DOHH2 (cell line): ENCODE data around the gene IL17RA.

Source experiments
- H3F3A ChIP-seq: fragments of 200-600 bp; sonication (generic), shearing (Covaris generic); 2 replicates; pipeline ENCODE4 v1.6.0; 2016; ENCODE audit warnings: antibody characterized with exemption, mild to moderate bottlenecking; ENCODE audit not compliant: control insufficient read depth, insufficient read depth
- H3K27ac ChIP-seq: fragments of 200-600 bp; sonication (generic); 2 replicates; pipeline ENCODE4 v1.5.1; 2014; ENCODE audit warnings: low read depth, mild to moderate bottlenecking, low read length, moderate library complexity
- H3K27me3 ChIP-seq: fragments of 200-600 bp; sonication (generic); 2 replicates; pipeline ENCODE4 v1.6.1; 2014; ENCODE audit warnings: mild to moderate bottlenecking, low read length, mixed read lengths; ENCODE audit not compliant: control insufficient read depth
- H3K36me3 ChIP-seq: fragments of 200-600 bp; sonication (generic); 2 replicates; pipeline ENCODE4 v1.6.1; 2014; ENCODE audit warnings: mild to moderate bottlenecking, low read length, moderate library complexity, mixed read lengths; ENCODE audit not compliant: control insufficient read depth
- H3K4me1 ChIP-seq: fragments of 200-600 bp; sonication (generic); 2 replicates; pipeline ENCODE4 v1.6.1; 2014; ENCODE audit warnings: mild to moderate bottlenecking, low read length, mixed read lengths; ENCODE audit not compliant: control insufficient read depth
- H3K4me2 ChIP-seq: fragments of 200-600 bp; sonication (generic); 2 replicates; pipeline ENCODE4 v1.6.0; 2014; ENCODE audit warnings: mild to moderate bottlenecking, low read length, moderate library complexity
- H3K4me3 ChIP-seq: fragments of 200-600 bp; sonication (generic); 2 replicates; pipeline ENCODE4 v1.5.1; 2014; ENCODE audit warnings: mild to moderate bottlenecking, low read length, mixed read lengths
- H3K79me2 ChIP-seq: fragments of 200-600 bp; sonication (generic); 2 replicates; pipeline ENCODE4 v1.6.1; 2014; ENCODE audit warnings: mild to moderate bottlenecking, low read length, mixed read lengths; ENCODE audit not compliant: control insufficient read depth
- H3K9me2 ChIP-seq: fragments of 200-600 bp; sonication (generic); replicated peaks from 2 replicates; pipeline ENCODE4 v1.6.1; 2014; ENCODE audit warnings: mild to moderate bottlenecking, low read length, mixed read lengths; ENCODE audit not compliant: control insufficient read depth
- H3K9me3 ChIP-seq: fragments of 200-600 bp; sonication (generic); 2 replicates; pipeline ENCODE4 v1.6.1; 2014; ENCODE audit warnings: antibody characterized with exemption, low read length, mixed read lengths; ENCODE audit not compliant: control insufficient read depth, insufficient read depth
- H4K20me1 ChIP-seq: fragments of 200-600 bp; sonication (generic); 2 replicates; pipeline ENCODE4 v1.6.0; 2014; ENCODE audit warnings: low read depth, mild to moderate bottlenecking, antibody characterized with exemption, low read length, moderate library complexity; ENCODE audit not compliant: control insufficient read depth, insufficient read depth
- CTCF ChIP-seq: fragments of 200-600 bp; sonication (generic); IDR thresholded peaks from one replicate; pipeline ENCODE4 v1.5.1; 2014; ENCODE audit warnings: antibody characterized with exemption, mild to moderate bottlenecking, low read depth, low read length; ENCODE audit not compliant: poor library complexity, severe bottlenecking
- EZH2phosphoT487 ChIP-seq: fragments of 200-600 bp; sonication (generic); IDR thresholded peaks from 2 replicates; pipeline ENCODE4 v1.6.1; 2017; ENCODE audit warnings: borderline replicate concordance, mild to moderate bottlenecking, antibody characterized with exemption, low read length, moderate library complexity, mixed read lengths

The IL17RA gene

GRCh38 chr22:17133137-17133536 lies 48.3 kb downstream of the IL17RA start:
- Histone ChIP-seq H3K4me2 (no peak overlapping the region; the same call in none of the 2 replicates), H3K27ac (peak overlapping the region; percentile 18; the same call in 1 of the 2 replicates), H3K27me3 (no peaks in the 10 kb centered on the region), H4K20me1 (no peaks in the 10 kb centered on the region), H3F3A (no peaks in the 10 kb centered on the region), H3K9me2 (no peaks in the 10 kb centered on the region), H3K36me3 (peaks cover 12% of the 10 kb centered on the region), H3K9me3 (no peaks in the 10 kb centered on the region), H3K4me3 (no peak overlapping the region), H3K79me2 (no peaks in the 10 kb centered on the region), H3K4me1 (peaks cover 36% of the 10 kb centered on the region)
- TF ChIP-seq CTCF (no peak), EZH2phosphoT487 (no peak)

GRCh38 chr22:17135153-17135760 lies 50.5 kb downstream of the IL17RA start:
- H3K79me2 ChIP-seq, result no peaks in the 10 kb centered on the region
- no peaks in the 10 kb centered on the region for H3K9me3 ChIP-seq
- H3K27ac ChIP-seq, result no peak overlapping the region
- no peaks in the 10 kb centered on the region for H3F3A ChIP-seq
- H3K4me2 ChIP-seq, result no peak overlapping the region
- H3K27me3 ChIP-seq, result no peaks in the 10 kb centered on the region
- H3K4me1 ChIP-seq, result peaks cover 34% of the 10 kb centered on the region
- TF ChIP-seq CTCF, result no peak
- no peak for TF ChIP-seq EZH2phosphoT487
- no peak overlapping the region for H3K4me3 ChIP-seq
- no peaks in the 10 kb centered on the region for H4K20me1 ChIP-seq
- H3K36me3 ChIP-seq, result peaks cover 26% of the 10 kb centered on the region
- H3K9me2 ChIP-seq, result no peaks in the 10 kb centered on the region

- Histone ChIP-seq H3F3A (no peaks in the 10 kb centered on the region), H3K9me3 (no peaks in the 10 kb centered on the region), H3K79me2 (no peaks in the 10 kb centered on the region), H3K27ac (no peak overlapping the region), H4K20me1 (no peaks in the 10 kb centered on the region), H3K4me2 (no peak overlapping the region), H3K36me3 (peaks cover 43% of the 10 kb centered on the region), H3K4me3 (no peak overlapping the region), H3K4me1 (peaks cover 16% of the 10 kb centered on the region), H3K9me2 (no peaks in the 10 kb centered on the region), H3K27me3 (no peaks in the 10 kb centered on the region)
- no peak for TF ChIP-seq CTCF
- TF ChIP-seq EZH2phosphoT487, result no peak
Observed at GRCh38 chr22:17137170-17137569, 52.4 kb downstream of the IL17RA start.
